Osteoblast (primary cell): ENCODE data around the gene C5. TPM values are rescaled to one million over a fixed set of nuclear protein-coding genes. Genes with fewer than 3 reads are reported as not detected.

Source experiments
- DNase-seq: peaks from one replicate; pipeline ENCODE4 v3.0.0; 2011; ENCODE audit warnings: low spot score, mixed read lengths; ENCODE audit not compliant: insufficient read length; ENCODE audit errors: missing footprints
- H2AFZ ChIP-seq: 2 replicates; pipeline ENCODE4 v1.6.0; 2011; ENCODE audit warnings: mild to moderate bottlenecking, low read length
- H3K27ac ChIP-seq: 2 replicates; pipeline ENCODE4 v1.5.1; 2011; ENCODE audit warnings: mild to moderate bottlenecking, low read depth, low read length, moderate library complexity
- H3K27me3 ChIP-seq: 2 replicates; pipeline ENCODE4 v1.6.0; 2012; ENCODE audit warnings: mild to moderate bottlenecking, control low read depth, inconsistent platforms, low read length, moderate library complexity; ENCODE audit not compliant: insufficient read depth
- H3K36me3 ChIP-seq: 2 replicates; pipeline ENCODE4 v1.5.1; 2011; ENCODE audit warnings: mild to moderate bottlenecking, low read length, control low read depth, moderate library complexity; ENCODE audit not compliant: insufficient read depth
- H3K4me1 ChIP-seq: 2 replicates; pipeline ENCODE4 v1.5.1; 2011; ENCODE audit warnings: mild to moderate bottlenecking, low read length, control low read depth, moderate library complexity; ENCODE audit not compliant: insufficient read depth
- H3K4me2 ChIP-seq: 2 replicates; pipeline ENCODE4 v1.6.0; 2011; ENCODE audit warnings: mild to moderate bottlenecking, low read length; ENCODE audit not compliant: insufficient read depth
- H3K4me3 ChIP-seq: fragments of 200-600 bp; sonication (generic); 3 replicates; pipeline ENCODE4 v1.5.1; 2012; ENCODE audit warnings: mild to moderate bottlenecking, low read length, inconsistent platforms; ENCODE audit not compliant: insufficient read depth
- H3K79me2 ChIP-seq: 2 replicates; pipeline ENCODE4 v1.6.0; 2012; ENCODE audit warnings: mild to moderate bottlenecking, low read length, control low read depth, inconsistent platforms; ENCODE audit not compliant: insufficient read depth
- H3K9me3 ChIP-seq: 2 replicates; pipeline ENCODE4 v1.5.1; 2011; ENCODE audit warnings: low read depth, low read length, control low read depth
- H4K20me1 ChIP-seq: 2 replicates; pipeline ENCODE4 v1.6.0; 2012; ENCODE audit warnings: mild to moderate bottlenecking, low read length, control low read depth; ENCODE audit not compliant: insufficient read depth
- total RNA-seq: library from RNA; depleted of rRNA; stranded (reverse); fragments of >200 nt; gene quantifications from 2 replicates; pipeline ENCODE4 v1.2.3, GENCODE V29; 2012
- TF ChIP-seq, protein P1 (sequence below): IDR thresholded peaks from 2 replicates; pipeline ENCODE4 v1.5.1; 2011; ENCODE audit warnings: mild to moderate bottlenecking, low read depth, low read length, moderate library complexity; ENCODE audit errors: extremely low read depth

Gene C5
- total RNA-seq, 1 donor = 5.1 TPM

DNA sequence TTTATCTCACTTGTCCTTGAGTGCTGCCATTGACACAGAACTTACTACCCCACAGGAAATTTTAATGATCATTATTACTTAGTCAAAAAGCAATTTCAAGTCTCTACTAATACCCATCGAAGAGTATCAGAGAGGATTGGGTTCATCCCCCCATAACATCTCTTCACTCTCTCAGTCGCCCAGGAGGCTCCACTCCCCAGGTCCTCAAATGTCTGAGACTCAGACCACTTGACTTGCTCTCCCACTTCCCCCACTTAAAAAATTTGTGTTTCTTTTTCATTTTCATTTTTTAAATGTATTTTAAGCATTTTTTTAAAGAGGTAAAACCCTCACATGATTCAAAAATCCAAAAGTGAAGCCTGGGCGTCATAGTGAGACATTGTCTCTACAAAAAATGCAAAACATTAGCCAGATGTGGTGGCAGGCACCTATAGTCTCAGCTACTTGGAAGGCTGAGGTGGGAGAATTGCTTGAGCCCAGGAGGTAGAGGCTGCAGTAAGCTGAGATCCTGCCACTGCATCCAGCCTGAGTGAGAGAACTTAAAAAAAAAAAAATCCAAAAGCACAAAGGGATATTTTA, 66.7 kb downstream of the C5 start:
- Histone ChIP-seq H3K27me3 (no peaks in the 10 kb centered on the region), H3K4me1 (no peaks in the 10 kb centered on the region), H3K27ac (no peak overlapping the region), H3K4me2 (no peak overlapping the region), H3K4me3 (no peak overlapping the region), H4K20me1 (no peaks in the 10 kb centered on the region), H2AFZ (no peak overlapping the region), H3K79me2 (no peaks in the 10 kb centered on the region), H3K9me3 (no peaks in the 10 kb centered on the region), H3K36me3 (no peaks in the 10 kb centered on the region)
- DNase-seq = no peak
- TF ChIP-seq, protein P1, sequence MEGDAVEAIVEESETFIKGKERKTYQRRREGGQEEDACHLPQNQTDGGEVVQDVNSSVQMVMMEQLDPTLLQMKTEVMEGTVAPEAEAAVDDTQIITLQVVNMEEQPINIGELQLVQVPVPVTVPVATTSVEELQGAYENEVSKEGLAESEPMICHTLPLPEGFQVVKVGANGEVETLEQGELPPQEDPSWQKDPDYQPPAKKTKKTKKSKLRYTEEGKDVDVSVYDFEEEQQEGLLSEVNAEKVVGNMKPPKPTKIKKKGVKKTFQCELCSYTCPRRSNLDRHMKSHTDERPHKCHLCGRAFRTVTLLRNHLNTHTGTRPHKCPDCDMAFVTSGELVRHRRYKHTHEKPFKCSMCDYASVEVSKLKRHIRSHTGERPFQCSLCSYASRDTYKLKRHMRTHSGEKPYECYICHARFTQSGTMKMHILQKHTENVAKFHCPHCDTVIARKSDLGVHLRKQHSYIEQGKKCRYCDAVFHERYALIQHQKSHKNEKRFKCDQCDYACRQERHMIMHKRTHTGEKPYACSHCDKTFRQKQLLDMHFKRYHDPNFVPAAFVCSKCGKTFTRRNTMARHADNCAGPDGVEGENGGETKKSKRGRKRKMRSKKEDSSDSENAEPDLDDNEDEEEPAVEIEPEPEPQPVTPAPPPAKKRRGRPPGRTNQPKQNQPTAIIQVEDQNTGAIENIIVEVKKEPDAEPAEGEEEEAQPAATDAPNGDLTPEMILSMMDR = no peak

DNA sequence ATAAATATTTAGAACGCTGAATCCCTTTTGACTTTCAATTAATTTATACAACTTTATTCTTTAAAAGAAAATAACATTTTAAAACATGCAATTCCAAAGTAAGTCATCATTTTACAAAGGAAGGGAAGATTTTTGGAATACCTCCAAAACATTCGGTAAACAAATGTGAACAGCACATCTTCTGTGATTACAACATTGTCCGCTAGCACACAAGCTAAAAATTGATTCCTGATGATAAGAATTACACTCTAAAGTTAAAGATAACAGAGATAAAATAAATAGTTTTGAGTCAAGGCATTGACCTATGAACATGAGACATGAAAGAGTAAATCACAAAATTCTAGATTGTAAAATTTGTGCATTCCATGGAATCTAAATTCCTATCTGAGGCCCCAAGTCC, 67.2 kb downstream of the C5 start:
- no peak overlapping the region for H3K4me2 ChIP-seq
- no peaks in the 10 kb centered on the region for H3K4me1 ChIP-seq
- H3K4me3 ChIP-seq = no peak overlapping the region
- TF ChIP-seq, protein P1 = no peak
- H3K9me3 ChIP-seq = no peaks in the 10 kb centered on the region
- H3K27ac ChIP-seq = no peak overlapping the region
- H3K27me3 ChIP-seq = no peaks in the 10 kb centered on the region
- no peaks in the 10 kb centered on the region for H3K79me2 ChIP-seq
- DNase-seq = no peak
- H4K20me1 ChIP-seq = no peaks in the 10 kb centered on the region
- H2AFZ ChIP-seq = no peak overlapping the region
- no peaks in the 10 kb centered on the region for H3K36me3 ChIP-seq

DNA sequence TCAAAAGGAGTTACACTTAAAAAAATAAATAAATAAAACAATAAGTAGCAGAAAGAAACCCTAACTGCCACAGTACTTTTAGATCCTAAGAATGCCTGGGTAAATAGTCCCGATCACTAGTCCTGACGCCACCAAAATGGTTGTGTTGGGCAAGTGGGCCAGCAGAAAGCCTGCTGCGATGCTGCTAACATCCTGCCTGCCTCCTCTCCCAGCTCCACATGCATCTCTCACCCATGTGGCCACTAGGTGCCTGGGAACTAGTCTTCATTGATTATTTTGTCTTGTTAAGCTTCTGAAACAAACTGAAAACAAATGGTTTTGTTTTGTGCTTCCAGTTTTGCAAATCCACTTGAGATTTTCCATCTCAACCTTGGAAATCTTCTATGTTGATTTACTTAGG, 69.1 kb downstream of the C5 start:
- H3K4me1 ChIP-seq = no peaks in the 10 kb centered on the region
- H3K36me3 ChIP-seq = no peaks in the 10 kb centered on the region
- no peak overlapping the region for H2AFZ ChIP-seq
- H3K27me3 ChIP-seq = no peaks in the 10 kb centered on the region
- no peaks in the 10 kb centered on the region for H3K9me3 ChIP-seq
- H3K27ac ChIP-seq = no peak overlapping the region
- no peak overlapping the region for H3K4me3 ChIP-seq
- TF ChIP-seq, protein P1 = no peak
- H3K4me2 ChIP-seq = no peak overlapping the region
- no peaks in the 10 kb centered on the region for H4K20me1 ChIP-seq
- H3K79me2 ChIP-seq = no peaks in the 10 kb centered on the region
- no peak for DNase-seq

DNA sequence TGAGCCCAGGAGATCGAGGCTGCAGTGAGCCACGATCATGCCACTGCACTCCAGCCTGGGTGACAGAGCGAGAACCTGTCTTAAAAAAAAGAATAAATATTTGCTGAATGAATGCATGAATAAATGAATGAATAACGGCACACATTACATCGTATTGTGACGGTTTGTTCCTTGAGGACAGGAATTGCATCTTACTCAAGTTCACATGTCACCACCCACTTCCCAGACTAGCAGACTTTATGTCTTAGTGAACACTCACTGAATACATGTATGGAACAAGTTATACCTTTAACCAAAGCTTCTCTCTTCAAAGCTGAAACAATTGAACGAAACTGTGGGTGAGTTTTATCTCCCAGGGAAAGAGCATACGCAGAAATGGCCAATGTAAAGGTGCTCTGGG, 70.3 kb downstream of the C5 start:
- Histone ChIP-seq H3K4me2 (no peak overlapping the region), H3K79me2 (no peaks in the 10 kb centered on the region)

More for the DNA sequence above, 70.3 kb downstream of the C5 start:
- TF ChIP-seq, protein P1 = no peak
- Histone ChIP-seq H3K36me3 (no peaks in the 10 kb centered on the region), H3K27ac (no peak overlapping the region), H3K27me3 (no peaks in the 10 kb centered on the region), H3K4me1 (no peaks in the 10 kb centered on the region), H4K20me1 (no peaks in the 10 kb centered on the region), H3K4me3 (no peak overlapping the region), H2AFZ (no peak overlapping the region), H3K9me3 (no peaks in the 10 kb centered on the region)
- DNase-seq = peak; percentile 3
